Activated CD4-positive, CD25-positive, alpha-beta regulatory T cell (primary cell): ENCODE data around the gene SNAPC2.
A peak's percentile ranks its signal among the peaks of the same experiment; 100 is the strongest.
"Not testable (repeated sequence)": the region's sequence is repeated elsewhere in the genome, so short reads cannot be mapped to it uniquely, and the experiment has no call there.

Experiments
- DNase-seq, 4 experiments: peaks; one replicate each; lab custom pipeline; 2025; lab: John Stamatoyannopoulos, UW

The SNAPC2 gene

GRCh38 chr19:7888145-7888825 lies 31.9 kb upstream of the SNAPC2 start, which contains the start of gene LRRC8E:
TSS of gene LRRC8E (plus strand) at chr19:7888510. CDS start at chr19:7895604, 7,094 bp downstream.
- DNase-seq = no peak

- no peak for DNase-seq
Measured at GRCh38 chr19:7888826-7889217, 31.3 kb upstream of the SNAPC2 start.

GRCh38 chr19:7893362-7894101 lies 26.6 kb upstream of the SNAPC2 start:
- DNase-seq = not testable (repeated sequence)

GRCh38 chr19:7894612-7895309 lies 25.4 kb upstream of the SNAPC2 start:
- no peak for DNase-seq

GRCh38 chr19:7895565-7895964 lies 24.6 kb upstream of the SNAPC2 start:
- no peak for DNase-seq

DNA sequence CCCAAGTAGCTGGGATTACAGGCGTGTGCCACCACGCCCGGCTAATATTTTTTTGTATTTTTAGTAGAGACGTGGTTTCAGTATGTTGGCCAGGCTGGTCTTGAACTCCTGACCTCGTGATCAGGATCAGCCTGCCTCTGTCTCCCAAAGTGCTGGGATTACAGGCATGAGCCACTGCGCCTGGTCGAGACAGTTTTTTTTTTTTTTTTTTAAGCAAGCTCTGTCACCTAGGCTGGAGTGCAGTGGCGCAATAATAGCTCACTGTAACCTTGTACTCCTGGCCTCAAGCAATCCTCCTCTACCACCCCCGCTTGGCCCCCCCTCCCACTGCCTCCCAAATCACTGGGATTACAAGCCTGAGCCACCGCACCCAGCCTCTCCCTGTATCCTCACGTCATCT lies 22.8 kb upstream of the SNAPC2 start:
- DNase-seq = no peak

- DNase-seq = no peak
Measured at GRCh38 chr19:7898967-7899366, 21.2 kb upstream of the SNAPC2 start.

DNA sequence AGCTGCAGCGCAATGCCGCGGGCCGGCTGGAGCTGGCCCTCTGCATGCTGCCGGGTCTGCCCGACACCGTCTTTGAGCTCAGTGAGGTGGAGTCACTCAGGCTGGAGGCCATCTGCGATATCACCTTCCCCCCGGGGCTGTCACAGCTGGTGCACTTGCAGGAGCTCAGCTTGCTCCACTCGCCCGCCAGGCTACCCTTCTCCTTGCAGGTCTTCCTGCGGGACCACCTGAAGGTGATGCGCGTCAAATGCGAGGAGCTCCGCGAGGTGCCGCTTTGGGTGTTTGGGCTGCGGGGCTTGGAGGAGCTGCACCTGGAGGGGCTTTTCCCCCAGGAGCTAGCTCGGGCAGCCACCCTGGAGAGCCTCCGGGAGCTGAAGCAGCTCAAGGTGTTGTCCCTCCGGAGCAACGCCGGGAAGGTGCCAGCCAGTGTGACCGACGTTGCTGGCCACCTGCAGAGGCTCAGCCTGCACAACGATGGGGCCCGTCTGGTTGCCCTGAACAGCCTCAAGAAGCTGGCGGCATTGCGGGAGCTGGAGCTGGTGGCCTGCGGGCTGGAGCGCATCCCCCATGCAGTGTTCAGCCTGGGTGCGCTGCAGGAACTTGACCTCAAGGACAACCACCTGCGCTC lies 20.3 kb upstream of the SNAPC2 start:
- DNase-seq = no peak

DNA sequence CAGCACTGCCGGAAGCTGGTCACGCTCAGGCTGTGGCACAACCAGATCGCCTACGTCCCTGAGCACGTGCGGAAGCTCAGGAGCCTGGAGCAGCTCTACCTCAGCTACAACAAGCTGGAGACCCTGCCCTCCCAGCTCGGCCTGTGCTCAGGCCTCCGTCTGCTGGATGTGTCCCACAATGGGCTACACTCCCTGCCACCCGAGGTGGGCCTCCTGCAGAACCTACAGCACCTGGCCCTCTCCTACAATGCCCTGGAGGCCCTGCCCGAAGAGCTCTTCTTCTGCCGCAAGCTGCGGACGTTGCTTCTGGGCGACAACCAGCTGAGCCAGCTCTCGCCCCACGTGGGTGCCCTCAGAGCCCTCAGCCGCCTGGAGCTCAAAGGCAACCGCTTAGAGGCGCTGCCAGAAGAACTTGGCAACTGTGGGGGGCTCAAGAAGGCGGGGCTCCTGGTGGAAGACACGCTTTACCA lies 19.7 kb upstream of the SNAPC2 start:
- no peak for DNase-seq

DNA sequence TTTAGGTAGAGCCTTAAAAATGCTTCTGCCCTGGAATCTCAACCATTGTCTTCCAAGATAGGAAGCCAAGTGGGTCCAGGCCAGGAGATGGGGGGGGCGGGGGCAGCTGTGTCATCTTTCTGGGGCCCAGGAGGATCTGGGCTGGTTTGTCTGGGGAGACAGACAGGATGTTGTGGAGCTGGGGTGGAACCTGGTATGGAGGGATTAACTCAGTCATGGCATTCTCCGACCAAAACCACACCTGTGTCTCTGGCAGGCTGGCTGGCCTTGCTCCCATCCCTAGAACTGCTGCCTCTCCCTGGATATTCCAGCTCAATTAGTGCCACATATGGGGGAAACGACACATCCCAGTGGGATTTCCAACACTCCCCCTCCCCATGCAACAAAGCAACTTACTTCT lies 19.2 kb upstream of the SNAPC2 start:
- no peak for DNase-seq

GRCh38 chr19:7901337-7901736 lies 18.8 kb upstream of the SNAPC2 start:
- no peak for DNase-seq

- DNase-seq = no peak
Measured at GRCh38 chr19:7902796-7903243, 17.3 kb upstream of the SNAPC2 start.

- DNase-seq = peak; percentile 100
Measured at GRCh38 chr19:7903244-7904073, 16.7 kb upstream of the SNAPC2 start, which contains the start of gene MAP2K7. TSS of gene MAP2K7 (plus strand) at chr19:7903877. CDS start at chr19:7903945, 68 bp downstream.

DNA sequence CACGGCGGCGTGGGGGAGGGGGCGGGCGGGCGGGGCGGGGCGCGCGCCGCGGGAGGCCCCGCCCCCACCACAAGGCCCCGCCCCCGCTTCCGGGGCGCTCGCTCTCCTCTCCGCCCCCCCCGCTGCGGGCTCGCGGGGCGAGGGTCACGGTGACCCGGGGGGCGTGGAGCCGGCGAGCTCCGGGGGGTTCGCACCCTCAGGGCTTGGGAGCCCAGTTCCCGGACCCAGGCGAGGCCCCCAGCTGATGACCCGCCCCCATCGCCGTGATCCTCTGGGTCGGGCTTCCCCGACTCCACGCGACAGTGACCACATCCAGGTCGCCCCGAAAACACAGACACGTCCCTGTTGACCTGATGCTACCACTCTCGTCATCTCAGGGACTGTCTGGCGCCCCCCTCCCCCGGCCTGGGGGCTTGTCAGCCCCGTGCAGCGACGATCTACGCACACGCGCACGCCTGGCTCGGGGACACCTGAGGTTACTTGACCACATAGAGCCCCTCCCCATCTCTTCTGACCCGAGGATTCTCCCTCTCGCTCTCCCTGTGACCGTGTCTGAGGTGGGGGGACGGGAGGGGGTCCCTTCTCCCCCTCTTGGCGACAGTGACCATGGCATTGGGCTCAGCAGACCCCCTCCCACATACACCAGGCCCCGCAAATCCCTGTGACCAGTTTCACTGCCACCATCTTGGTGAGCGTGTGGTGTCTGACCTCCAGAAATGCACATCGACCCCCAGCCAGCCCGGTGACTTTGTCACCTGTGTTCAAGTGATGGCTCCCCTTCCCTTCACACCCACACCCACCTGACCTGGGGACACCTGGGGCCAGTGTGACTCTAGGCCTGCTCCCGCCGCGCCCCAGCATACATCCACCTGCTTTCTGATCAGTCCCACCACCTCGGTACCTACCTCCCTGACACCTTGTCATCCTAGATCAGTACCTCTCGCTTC lies 15.8 kb upstream of the SNAPC2 start:
- peak; percentile 63 to 82 (median 72) for DNase-seq

- DNase-seq = no peak
Measured at GRCh38 chr19:7905268-7905667, 14.9 kb upstream of the SNAPC2 start.

- no peak for DNase-seq
Measured at GRCh38 chr19:7905859-7906258, 14.3 kb upstream of the SNAPC2 start.

- no peak for DNase-seq
Measured at GRCh38 chr19:7907122-7907521, 13.0 kb upstream of the SNAPC2 start.

- DNase-seq = no peak
Measured at GRCh38 chr19:7907544-7907943, 12.6 kb upstream of the SNAPC2 start.

DNA sequence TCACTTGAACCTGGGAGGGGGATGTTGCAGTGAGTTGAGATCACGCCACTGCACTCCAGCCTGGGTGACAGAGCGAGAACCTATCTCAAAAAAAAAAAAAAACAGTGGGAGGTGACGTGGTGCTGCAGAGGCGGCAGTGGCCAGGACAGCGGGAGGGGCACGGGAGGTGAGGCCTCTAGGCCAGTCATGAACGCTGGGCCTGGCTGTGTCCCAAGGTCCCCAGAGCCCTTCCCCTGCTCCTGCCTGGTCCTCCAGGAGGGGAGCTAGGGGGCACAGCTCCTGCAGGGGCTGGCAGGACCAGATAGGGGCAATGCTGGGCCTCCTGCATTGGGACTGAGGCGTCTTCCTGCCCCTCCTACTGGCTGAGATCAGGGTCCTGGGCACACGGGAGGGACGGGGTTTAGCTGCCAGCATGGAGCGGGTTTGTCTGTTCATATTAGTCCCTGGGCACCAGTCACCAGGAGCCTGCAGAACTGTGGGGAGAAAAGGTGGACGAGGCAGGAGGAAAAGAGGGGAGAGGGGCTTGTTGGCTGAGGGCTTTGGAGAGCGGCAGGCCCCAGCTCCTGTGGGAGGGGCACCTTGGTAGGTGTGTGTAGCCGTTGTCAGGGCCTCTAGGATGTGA lies 11.9 kb upstream of the SNAPC2 start:
- no peak for DNase-seq
